ENCODE measurements around the gene KRTAP9-8. TPM values are rescaled to one million over a fixed set of nuclear protein-coding genes. Genes with fewer than 3 reads are reported as not detected.

KRTAP9-8 gene
- total and polyA plus RNA-seq, 2 of the 13 experiments (the other 11 are each of a cell fraction or from before 2014, with no cell fraction given), result not detected

DNA sequence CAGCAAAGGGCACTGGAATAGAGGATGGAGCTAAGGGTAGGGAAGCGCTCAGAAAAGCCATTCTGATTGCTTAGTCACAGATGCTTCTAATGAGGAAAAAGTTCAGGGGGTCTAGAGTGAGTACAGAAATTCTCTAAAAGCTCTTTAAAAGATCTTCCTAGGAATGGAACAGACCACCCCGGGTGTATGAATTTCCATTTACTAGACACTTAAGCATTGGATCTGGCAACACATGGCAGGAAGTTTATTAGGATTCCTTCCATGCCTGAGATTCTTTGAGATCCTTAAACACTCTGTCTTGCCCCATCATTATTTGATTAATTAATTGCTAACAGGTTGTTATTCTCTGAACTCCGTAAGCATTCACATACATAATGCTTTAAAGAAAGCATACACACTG lies 46.2 kb downstream of the KRTAP9-8 start:
- WGBS (ENCODE audit: low lambda C conversion rate), result 2% methylated on average over 3 of the region's 3 CpGs
- Histone ChIP-seq H3K9ac (ENCODE audit: insufficient read depth, low read depth, low read length) (no peak overlapping the region), H3K79me2 (ENCODE audit: insufficient read depth, low read length) (no peaks in the 10 kb centered on the region), H4K20me1 (ENCODE audit: insufficient read depth, low read length) (no peaks in the 10 kb centered on the region), H2AFZ (ENCODE audit: low read length) (no peak overlapping the region), H3K27me3 (ENCODE audit: control insufficient read depth in 1 of 2, insufficient read depth in 2 of 2, low read length in 2 of 2) (no peaks in the 10 kb centered on the region), H3K36me3 (replicated peaks in 1 of 2; ENCODE audit: control insufficient read depth in 1 of 2, insufficient read depth in 2 of 2, low read length in 2 of 2) (no peaks in the 10 kb centered on the region), H3K4me2 (ENCODE audit: low read depth, low read length) (no peak overlapping the region), H3K27ac (ENCODE audit: extremely low read length, insufficient read depth, low read length) (no peak overlapping the region), H3K4me1 (ENCODE audit: insufficient read depth, low read length) (peaks cover 6% of the 10 kb centered on the region; the same call in 1 of the 2 replicates), H3K4me3 (replicated peaks in 1 of 3; ENCODE audit: insufficient read depth in 1 of 3, low read depth in 2 of 3, low read length in 3 of 3) (no peak overlapping the region), H3K9me3 (ENCODE audit: low read length) (no peaks in the 10 kb centered on the region)
- DNase-seq (ENCODE audit: low spot score) (peak; percentile 0), ATAC-seq (no peak), FAIRE-seq (no peak)
- ChIA-PET CTCF (ENCODE audit: low intra/inter-chr PET ratio, low total read pairs) (no interaction called here), POLR2A (no interaction called here)
- in situ Hi-C loops (cut with HindIII; ENCODE audit: extremely low pct_ligation_motif_present, low pct_unique_long_range_greater_than_20kb), result no loop called here
- TF ChIP-seq ZFX (CRISPR knock-in tag; IDR thresholded peaks at IDR 0.05; ENCODE audit: low read depth) (no peak), SMARCC2 (IDR thresholded peaks at IDR 0.05) (no peak)
- intact Hi-C loops (cut with micrococcal nuclease; ENCODE audit: unreplicated experiment), result no loop called here
- no TSS peak for BruUV-seq (replicated peaks)

GRCh38 chr17:41284546-41284945 lies 46.7 kb downstream of the KRTAP9-8 start:
- no peaks in the 10 kb centered on the region for H3K9me3 ChIP-seq (ENCODE audit: low read length)
- TF ChIP-seq ZHX1 (CRISPR knock-in tag; IDR thresholded peaks at IDR 0.05; ENCODE audit: low read depth) (no peak), DMTF1 (CRISPR knock-in tag; IDR thresholded peaks at IDR 0.05) (no peak), ZNF616 (CRISPR knock-in tag; IDR thresholded peaks at IDR 0.05; ENCODE audit: low read depth) (no peak), U2AF2 (IDR thresholded peaks at IDR 0.05; ENCODE audit: low read depth, low read length) (no peak), ZSCAN25 (CRISPR knock-in tag; IDR thresholded peaks at IDR 0.05) (no peak), PREB (CRISPR knock-in tag; IDR thresholded peaks at IDR 0.05) (no peak), ZFX (CRISPR knock-in tag; IDR thresholded peaks at IDR 0.05; ENCODE audit: low read depth) (no peak), ZNF34 (CRISPR knock-in tag; IDR thresholded peaks at IDR 0.05; ENCODE audit: borderline replicate concordance) (no peak), RAD51 (IDR thresholded peaks at IDR 0.05; ENCODE audit: borderline replicate concordance) (no peak)
- TF ChIP-seq, protein P1, sequence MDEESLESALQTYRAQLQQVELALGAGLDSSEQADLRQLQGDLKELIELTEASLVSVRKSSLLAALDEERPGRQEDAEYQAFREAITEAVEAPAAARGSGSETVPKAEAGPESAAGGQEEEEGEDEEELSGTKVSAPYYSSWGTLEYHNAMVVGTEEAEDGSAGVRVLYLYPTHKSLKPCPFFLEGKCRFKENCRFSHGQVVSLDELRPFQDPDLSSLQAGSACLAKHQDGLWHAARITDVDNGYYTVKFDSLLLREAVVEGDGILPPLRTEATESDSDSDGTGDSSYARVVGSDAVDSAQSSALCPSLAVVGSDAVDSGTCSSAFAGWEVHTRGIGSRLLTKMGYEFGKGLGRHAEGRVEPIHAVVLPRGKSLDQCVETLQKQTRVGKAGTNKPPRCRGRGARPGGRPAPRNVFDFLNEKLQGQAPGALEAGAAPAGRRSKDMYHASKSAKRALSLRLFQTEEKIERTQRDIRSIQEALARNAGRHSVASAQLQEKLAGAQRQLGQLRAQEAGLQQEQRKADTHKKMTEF (CRISPR knock-in tag; IDR thresholded peaks at IDR 0.05), result no peak

More at GRCh38 chr17:41284546-41284945, 46.7 kb downstream of the KRTAP9-8 start:
- no peak overlapping the region for H3K4me2 ChIP-seq (ENCODE audit: low read depth, low read length)
- in situ Hi-C loops (cut with HindIII; ENCODE audit: extremely low pct_ligation_motif_present, low pct_unique_long_range_greater_than_20kb), result no loop called here
- H2AFZ ChIP-seq (ENCODE audit: low read length), result no peak overlapping the region
- H3K4me3 ChIP-seq (replicated peaks in 1 of 3; ENCODE audit: insufficient read depth in 1 of 3, low read depth in 2 of 3, low read length in 3 of 3), result no peak overlapping the region
- FAIRE-seq, result no peak
- no peak overlapping the region for H3K9ac ChIP-seq (ENCODE audit: insufficient read depth, low read depth, low read length)
- H4K20me1 ChIP-seq (ENCODE audit: insufficient read depth, low read length), result no peaks in the 10 kb centered on the region
- no peaks in the 10 kb centered on the region for H3K27me3 ChIP-seq (ENCODE audit: control insufficient read depth in 1 of 2, insufficient read depth in 2 of 2, low read length in 2 of 2)
- no peaks in the 10 kb centered on the region for H3K36me3 ChIP-seq (replicated peaks in 1 of 2; ENCODE audit: control insufficient read depth in 1 of 2, insufficient read depth in 2 of 2, low read length in 2 of 2)
- BruUV-seq (replicated peaks), result no TSS peak
- 0% methylated on average over 2 of the region's 2 CpGs for WGBS (ENCODE audit: low lambda C conversion rate)
- no peak for ATAC-seq
- intact Hi-C loops (cut with micrococcal nuclease; ENCODE audit: unreplicated experiment), result no loop called here
- ChIA-PET CTCF (ENCODE audit: low intra/inter-chr PET ratio, low total read pairs) (no interaction called here), POLR2A (no interaction called here)
- peaks cover 6% of the 10 kb centered on the region; the same call in 1 of the 2 replicates for H3K4me1 ChIP-seq (ENCODE audit: insufficient read depth, low read length)
- no peak for DNase-seq (ENCODE audit: low spot score)
- H3K27ac ChIP-seq (ENCODE audit: extremely low read length, insufficient read depth, low read length), result no peak overlapping the region
- no peaks in the 10 kb centered on the region for H3K79me2 ChIP-seq (ENCODE audit: insufficient read depth, low read length)
